Measurements from ENCODE around the gene CCDC3.

The CCDC3 gene

DNA sequence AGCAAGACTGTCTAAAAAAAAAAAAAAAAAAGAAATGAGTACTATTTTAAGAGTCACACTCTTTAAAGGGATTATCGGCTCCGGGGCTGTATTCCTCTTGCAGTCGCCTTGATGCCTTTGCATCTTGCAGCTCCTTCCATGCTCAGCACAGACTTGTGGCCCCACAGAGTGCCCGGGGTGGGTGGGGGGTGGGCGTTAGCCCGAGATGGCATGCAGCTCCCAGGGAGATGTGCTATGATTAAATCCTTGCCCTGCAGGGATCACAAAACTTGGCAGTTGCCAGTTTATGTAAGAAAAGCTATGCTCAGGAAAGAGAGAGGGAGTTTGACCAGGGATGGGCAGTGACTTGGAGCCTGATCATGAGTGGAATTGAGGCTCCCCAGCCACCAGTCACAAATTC, 81.9 kb downstream of the CCDC3 start:
- H3F3A ChIP-seq (ENCODE audit: insufficient read depth, low read length): no peaks in the 10 kb centered on the region
- H3K27ac ChIP-seq (ENCODE audit: low read depth, low read length, poor library complexity, severe bottlenecking): no peak overlapping the region
- no peak overlapping the region for H3K9ac ChIP-seq (ENCODE audit: low read length)
- no peaks in the 10 kb centered on the region for H3K36me3 ChIP-seq (ENCODE audit: insufficient read depth, low read length)
- no peaks in the 10 kb centered on the region for H3K9me2 ChIP-seq (ENCODE audit: low read depth, low read length)
- TF ChIP-seq EZH2 (IDR thresholded peaks at IDR 0.05; ENCODE audit: borderline replicate concordance, low read length) (no peak), CTCF (IDR thresholded peaks at IDR 0.05; ENCODE audit: low read length) (no peak)
- H3K4me2 ChIP-seq (ENCODE audit: low read length): no peak overlapping the region
- no peaks in the 10 kb centered on the region for H3K79me2 ChIP-seq (ENCODE audit: insufficient read depth, low read length)
- no peaks in the 10 kb centered on the region for H4K20me1 ChIP-seq (ENCODE audit: insufficient read depth, low read length)
- no peak overlapping the region for H3K4me3 ChIP-seq (ENCODE audit: low read depth, low read length, poor library complexity, severe bottlenecking)
- no peaks in the 10 kb centered on the region for H3K27me3 ChIP-seq (ENCODE audit: insufficient read depth, low read length)
- no peaks in the 10 kb centered on the region for H3K4me1 ChIP-seq (ENCODE audit: insufficient read depth, low read length, severe bottlenecking)
- H2AFZ ChIP-seq (ENCODE audit: low read length): no peak overlapping the region
- H3K9me3 ChIP-seq (ENCODE audit: low read length): no peaks in the 10 kb centered on the region

GRCh38 chr10:12916587-12916986, 84.9 kb downstream of the CCDC3 start:
- Histone ChIP-seq H3K9me2 (ENCODE audit: low read depth, low read length) (no peaks in the 10 kb centered on the region), H4K20me1 (ENCODE audit: insufficient read depth, low read length) (no peaks in the 10 kb centered on the region), H3K4me3 (ENCODE audit: low read depth, low read length, poor library complexity, severe bottlenecking) (no peak overlapping the region), H2AFZ (ENCODE audit: low read length) (no peak overlapping the region), H3K9ac (ENCODE audit: low read length) (no peak overlapping the region), H3K36me3 (ENCODE audit: insufficient read depth, low read length) (no peaks in the 10 kb centered on the region), H3K79me2 (ENCODE audit: insufficient read depth, low read length) (no peaks in the 10 kb centered on the region), H3K4me1 (ENCODE audit: insufficient read depth, low read length, severe bottlenecking) (no peaks in the 10 kb centered on the region), H3F3A (ENCODE audit: insufficient read depth, low read length) (no peaks in the 10 kb centered on the region), H3K27me3 (ENCODE audit: insufficient read depth, low read length) (no peaks in the 10 kb centered on the region), H3K9me3 (ENCODE audit: low read length) (no peaks in the 10 kb centered on the region), H3K27ac (ENCODE audit: low read depth, low read length, poor library complexity, severe bottlenecking) (no peak overlapping the region), H3K4me2 (ENCODE audit: low read length) (no peak overlapping the region)
- TF ChIP-seq EZH2 (IDR thresholded peaks at IDR 0.05; ENCODE audit: borderline replicate concordance, low read length) (no peak), CTCF (IDR thresholded peaks at IDR 0.05; ENCODE audit: low read length) (no peak)

DNA sequence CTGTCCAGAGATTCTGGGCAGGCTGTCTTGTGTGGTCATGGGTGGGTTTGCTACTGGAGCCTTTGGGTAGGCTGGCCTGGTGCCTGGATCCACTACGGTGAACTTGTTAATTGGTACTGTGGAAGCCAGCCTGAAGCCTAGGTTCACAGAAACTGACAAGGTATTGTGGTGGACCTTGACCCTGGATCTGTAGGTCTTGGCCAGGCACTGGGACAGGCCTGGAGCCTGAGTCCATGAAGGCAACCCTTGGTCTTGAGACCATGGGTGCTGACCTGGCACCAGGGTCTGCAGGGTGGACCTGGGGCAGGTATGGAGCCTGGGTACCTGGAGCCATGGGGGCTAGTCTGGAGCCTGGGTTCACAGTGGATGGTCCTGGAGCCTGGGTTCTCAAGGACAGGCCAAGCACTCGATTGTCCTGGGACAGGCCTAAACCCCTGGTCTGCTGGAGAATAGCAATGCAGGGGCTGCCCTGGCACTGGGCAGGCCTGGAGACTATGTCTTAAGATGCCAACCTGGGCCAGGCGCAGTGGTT, 85.8 kb downstream of the CCDC3 start:
- no peak overlapping the region for H3K4me3 ChIP-seq (ENCODE audit: low read depth, low read length, poor library complexity, severe bottlenecking)
- no peak overlapping the region for H2AFZ ChIP-seq (ENCODE audit: low read length)
- no peaks in the 10 kb centered on the region for H3K9me3 ChIP-seq (ENCODE audit: low read length)
- no peaks in the 10 kb centered on the region for H3K9me2 ChIP-seq (ENCODE audit: low read depth, low read length)
- no peaks in the 10 kb centered on the region for H3F3A ChIP-seq (ENCODE audit: insufficient read depth, low read length)
- no peak overlapping the region for H3K27ac ChIP-seq (ENCODE audit: low read depth, low read length, poor library complexity, severe bottlenecking)
- no peaks in the 10 kb centered on the region for H3K4me1 ChIP-seq (ENCODE audit: insufficient read depth, low read length, severe bottlenecking)
- H3K4me2 ChIP-seq (ENCODE audit: low read length): no peak overlapping the region
- H3K79me2 ChIP-seq (ENCODE audit: insufficient read depth, low read length): no peaks in the 10 kb centered on the region
- no peaks in the 10 kb centered on the region for H3K36me3 ChIP-seq (ENCODE audit: insufficient read depth, low read length)
- H3K27me3 ChIP-seq (ENCODE audit: insufficient read depth, low read length): no peaks in the 10 kb centered on the region
- TF ChIP-seq CTCF (IDR thresholded peaks at IDR 0.05; ENCODE audit: low read length): no peak
- H4K20me1 ChIP-seq (ENCODE audit: insufficient read depth, low read length): no peaks in the 10 kb centered on the region
- H3K9ac ChIP-seq (ENCODE audit: low read length): no peak overlapping the region

Measured in OCI-LY1 (cell line).